Caco-2 (cell line): ENCODE data around the gene MTRF1L. TPM values are rescaled to one million over a fixed set of nuclear protein-coding genes. Genes with fewer than 3 reads are reported as not detected.

ENCODE experiments used
- BruUV-seq: library from RNA; stranded (reverse); fragments of 400-500 nt; replicated peaks from 2 replicates; lab custom pipeline; 2021; lab: Mats Ljungman, UMichigan
- CTCF ChIA-PET: fragments of 300-600 bp; sonication (Branson Sonifier 250); formaldehyde crosslinking; loops from one replicate; lab custom pipeline; 2022; ENCODE audit warnings: antibody characterized with exemption; lab: Charles Lee
- POLR2A ChIA-PET: fragments of 300-600 bp; sonication (Branson Sonifier 250); formaldehyde crosslinking; loops from one replicate; lab custom pipeline; 2022; ENCODE audit warnings: antibody characterized with exemption; lab: Charles Lee
- DNase-seq, 2 experiments: peaks; one replicate each; pipeline versions ENCODE4 v3.0.0 to v3.0.0-alpha.2; 2020 to 2022
- H3K27me3 ChIP-seq: replicated peaks from 2 replicates; pipeline ENCODE4 v1.6.0; 2011; ENCODE audit warnings: low read length; ENCODE audit not compliant: control insufficient read depth, insufficient read depth
- H3K36me3 ChIP-seq: 2 replicates; pipeline ENCODE4 v1.5.1; 2011; ENCODE audit warnings: low read length; ENCODE audit not compliant: control insufficient read depth, insufficient read depth
- H3K4me1 ChIP-seq: fragments of 250-450 bp; sonication (Bioruptor Pico); 2 replicates; pipeline ENCODE4 v1.5.1; 2020; ENCODE audit warnings: mild to moderate bottlenecking
- H3K4me3 ChIP-seq: 2 replicates; pipeline ENCODE4 v1.5.1; 2011; ENCODE audit warnings: low read depth, mild to moderate bottlenecking, control low read depth, low read length
- H3K9me3 ChIP-seq: fragments of 250-450 bp; sonication (Bioruptor Pico); 2 replicates; pipeline ENCODE4 v1.5.1; 2020; ENCODE audit warnings: mild to moderate bottlenecking, moderate library complexity
- H3K27ac Mint-ChIP-seq: one replicate; pipeline ENCODE4 v1.8.0; 2022; ENCODE audit warnings: mixed read lengths; ENCODE audit not compliant: unreplicated experiment
- H3K27me3 Mint-ChIP-seq: one replicate; pipeline ENCODE4 v1.8.0; 2022; ENCODE audit warnings: mixed read lengths; ENCODE audit not compliant: insufficient read depth, unreplicated experiment
- H3K36me3 Mint-ChIP-seq: one replicate; pipeline ENCODE4 v1.8.0; 2022; ENCODE audit warnings: mild to moderate bottlenecking, mixed read lengths; ENCODE audit not compliant: insufficient read depth, unreplicated experiment
- H3K4me1 Mint-ChIP-seq: one replicate; pipeline ENCODE4 v1.8.0; 2022; ENCODE audit warnings: low read depth, mixed read lengths; ENCODE audit not compliant: unreplicated experiment
- H3K4me3 Mint-ChIP-seq: one replicate; pipeline ENCODE4 v1.8.0; 2022; ENCODE audit warnings: mild to moderate bottlenecking, moderate library complexity, mixed read lengths; ENCODE audit not compliant: unreplicated experiment
- H3K9me3 Mint-ChIP-seq: one replicate; pipeline ENCODE4 v1.8.0; 2022; ENCODE audit warnings: mixed read lengths; ENCODE audit not compliant: unreplicated experiment
- CTCF ChIP-seq, 2 experiments: fragments of 200-600 bp in 1 of 2; IDR thresholded peaks; 1 replicate in 1 of 2; 2 replicates in 1 of 2; pipeline versions ENCODE4 v1.5.1 to v1.8.0; 2011 to 2022; ENCODE audit warnings: antibody characterized with exemption in 1 of 2, control low read depth in 1 of 2, inconsistent platforms in 1 of 2, low read depth in 1 of 2, low read length in 1 of 2, mild to moderate bottlenecking in 1 of 2, moderate library complexity in 1 of 2; ENCODE audit not compliant: insufficient read depth in 1 of 2, severe bottlenecking in 1 of 2, unreplicated experiment in 1 of 2
- intact Hi-C: fragments of 100-400 bp; cut with micrococcal nuclease; formaldehyde crosslinking; loops from one replicate; pipeline ENCODE4 v1.10.0; 2022; ENCODE audit not compliant: unreplicated experiment
- total RNA-seq: library from RNA; stranded (reverse); gene quantifications from 2 replicates; pipeline ENCODE4 v1.2.3, GENCODE V29; 2022

The MTRF1L gene
- total RNA-seq, 1 experiment from 2014 or later: 24.4 TPM

- ChIA-PET CTCF (no interaction called here), POLR2A (no interaction called here)
- Mint-ChIP-seq H3K36me3 (no peaks in the 10 kb centered on the region), H3K27ac (no peak overlapping the region), H3K27me3 (peaks cover 9% of the 10 kb centered on the region), H3K4me1 (no peaks in the 10 kb centered on the region), H3K9me3 (no peaks in the 10 kb centered on the region), H3K4me3 (no peak overlapping the region)
- H3K9me3 ChIP-seq: no peaks in the 10 kb centered on the region
- no peak overlapping the region for H3K4me3 ChIP-seq
- no peaks in the 10 kb centered on the region for H3K27me3 ChIP-seq
- BruUV-seq: no TSS peak
- no peaks in the 10 kb centered on the region for H3K36me3 ChIP-seq
- no peak for DNase-seq
- no peaks in the 10 kb centered on the region for H3K4me1 ChIP-seq
- intact Hi-C loops: loop anchor here (5.0 kb wide), 1 partner anchor 50 kb away; no protein-coding TSS in a partner anchor
- no peak for TF ChIP-seq CTCF (IDR thresholded peaks at IDR 0.05; ENCODE audit: insufficient read depth in 1 of 2, low read depth in 1 of 2, low read length in 1 of 2, severe bottlenecking in 1 of 2, unreplicated experiment in 1 of 2)
These were observed 55.5 kb downstream of the MTRF1L start for GRCh38 chr6:152946995-152947394.

- no peak for DNase-seq
- H3K4me3 Mint-ChIP-seq: no peak overlapping the region
- H3K9me3 Mint-ChIP-seq: no peaks in the 10 kb centered on the region
- H3K27me3 Mint-ChIP-seq: peaks cover 10% of the 10 kb centered on the region
- H3K4me1 Mint-ChIP-seq: no peaks in the 10 kb centered on the region
- no peak overlapping the region for H3K27ac Mint-ChIP-seq
- no peak for TF ChIP-seq CTCF (IDR thresholded peaks at IDR 0.05; ENCODE audit: insufficient read depth in 1 of 2, low read depth in 1 of 2, low read length in 1 of 2, severe bottlenecking in 1 of 2, unreplicated experiment in 1 of 2)
- ChIA-PET CTCF (no interaction called here), POLR2A (no interaction called here)
- BruUV-seq: no TSS peak
- no peaks in the 10 kb centered on the region for H3K9me3 ChIP-seq
- no peak overlapping the region for H3K4me3 ChIP-seq
- H3K27me3 ChIP-seq: no peaks in the 10 kb centered on the region
- H3K36me3 Mint-ChIP-seq: no peaks in the 10 kb centered on the region
- H3K4me1 ChIP-seq: no peaks in the 10 kb centered on the region
- intact Hi-C loops: loop anchor here (5.0 kb wide), 1 partner anchor 49 kb away; no protein-coding TSS in a partner anchor
- no peaks in the 10 kb centered on the region for H3K36me3 ChIP-seq
These were observed 56.0 kb downstream of the MTRF1L start for GRCh38 chr6:152946484-152946883.

- H3K9me3 Mint-ChIP-seq: no peaks in the 10 kb centered on the region
- Histone ChIP-seq H3K9me3 (no peaks in the 10 kb centered on the region), H3K36me3 (no peaks in the 10 kb centered on the region), H3K4me3 (no peak overlapping the region), H3K4me1 (no peaks in the 10 kb centered on the region), H3K27me3 (no peaks in the 10 kb centered on the region; the same call in 1 of the 2 replicates)
- no peak overlapping the region for H3K27ac Mint-ChIP-seq
- no peak overlapping the region for H3K4me3 Mint-ChIP-seq
- DNase-seq: no peak
- H3K36me3 Mint-ChIP-seq: no peaks in the 10 kb centered on the region
- H3K27me3 Mint-ChIP-seq: peaks cover 15% of the 10 kb centered on the region
- ChIA-PET POLR2A (no interaction called here), CTCF (no interaction called here)
- no peaks in the 10 kb centered on the region for H3K4me1 Mint-ChIP-seq
- TF ChIP-seq CTCF (IDR thresholded peaks at IDR 0.05; ENCODE audit: insufficient read depth in 1 of 2, low read depth in 1 of 2, low read length in 1 of 2, severe bottlenecking in 1 of 2, unreplicated experiment in 1 of 2): no peak
- intact Hi-C loops: no loop called here
- no TSS peak for BruUV-seq
These were observed 59.1 kb downstream of the MTRF1L start for GRCh38 chr6:152943260-152943897.
